Liver (tissue), 9 donors: ENCODE results near the gene TULP3. TPM values are rescaled to one million over a fixed set of nuclear protein-coding genes. Genes with fewer than 3 reads are reported as not detected.

Source experiments
- DNase-seq: peaks from one replicate; pipeline ENCODE4 v3.0.0-alpha.2; 2017; ENCODE audit warnings: low spot score
- H3K27ac ChIP-seq, 2 donors: one replicate each; pipeline ENCODE4 v1.7.0; 2013; ENCODE audit warnings: inconsistent platforms in 2 of 2, low read length in 2 of 2, control low read depth in 1 of 2, low read depth in 1 of 2, mild to moderate bottlenecking in 1 of 2
- H3K27me3 ChIP-seq, 4 donors: one replicate each; pipeline versions ENCODE4 v1.6.1 to v1.7.0; 2013; ENCODE audit warnings: low read length in 3 of 4, inconsistent platforms in 1 of 4, mild to moderate bottlenecking in 1 of 4, moderate library complexity in 1 of 4; ENCODE audit not compliant: control insufficient read depth in 4 of 4, insufficient read depth in 4 of 4
- H3K36me3 ChIP-seq, 4 donors: one replicate each; pipeline versions ENCODE4 v1.6.1 to v1.7.0; 2013; ENCODE audit warnings: low read length in 3 of 4, mild to moderate bottlenecking in 3 of 4, low read depth in 1 of 4, moderate library complexity in 1 of 4; ENCODE audit not compliant: control insufficient read depth in 4 of 4, insufficient read depth in 3 of 4
- H3K4me1 ChIP-seq, 4 donors: one replicate each; pipeline versions ENCODE4 v1.6.1 to v1.7.0; 2013; ENCODE audit warnings: low read length in 3 of 4, mild to moderate bottlenecking in 3 of 4, moderate library complexity in 1 of 4; ENCODE audit not compliant: control insufficient read depth in 4 of 4, insufficient read depth in 4 of 4
- H3K4me3 ChIP-seq, 3 donors: one replicate each; pipeline versions ENCODE4 v1.6.1 to v1.7.0; 2013; ENCODE audit warnings: low read length in 3 of 3, control low read depth in 1 of 3, low read depth in 1 of 3, mild to moderate bottlenecking in 1 of 3
- H3K9ac ChIP-seq, 2 donors: one replicate each; pipeline ENCODE4 v1.7.0; 2013; ENCODE audit warnings: low read length in 2 of 2, mild to moderate bottlenecking in 2 of 2, moderate library complexity in 2 of 2, control low read depth in 1 of 2, low read depth in 1 of 2
- H3K9me3 ChIP-seq, 4 donors: one replicate each; pipeline versions ENCODE4 v1.6.1 to v1.7.0; 2013; ENCODE audit warnings: low read length in 3 of 4; ENCODE audit not compliant: control insufficient read depth in 4 of 4
- ATF3 ChIP-seq: IDR thresholded peaks from 2 replicates; pipeline ENCODE4 v1.6.1; 2016; ENCODE audit warnings: antibody characterized with exemption
- EGR1 ChIP-seq, 2 donors: IDR thresholded peaks; 2 replicates each; pipeline ENCODE4 v1.6.1; 2016 to 2018; ENCODE audit warnings: antibody characterized with exemption in 2 of 2, low read depth in 2 of 2
- FOXA1 ChIP-seq: IDR thresholded peaks from 2 replicates; pipeline ENCODE4 v1.6.1; 2016; ENCODE audit warnings: antibody characterized with exemption
- FOXA2 ChIP-seq: IDR thresholded peaks from 2 replicates; pipeline ENCODE4 v1.6.1; 2016; ENCODE audit warnings: antibody characterized with exemption
- GABPA ChIP-seq, 2 donors: IDR thresholded peaks in 1 of 2; conservative IDR thresholded peaks in 1 of 2; 2 replicates each; pipeline ENCODE4 v1.6.1; 2016; ENCODE audit warnings: antibody characterized with exemption in 2 of 2, mild to moderate bottlenecking in 1 of 2, moderate library complexity in 1 of 2
- HNF4G ChIP-seq: IDR thresholded peaks from 2 replicates; pipeline ENCODE4 v1.6.1; 2016; ENCODE audit warnings: antibody characterized with exemption
- JUND ChIP-seq, 2 donors: IDR thresholded peaks; 2 replicates each; pipeline ENCODE4 v1.6.1; 2016; ENCODE audit warnings: antibody characterized with exemption in 2 of 2
- RAD21 ChIP-seq, 2 donors: IDR thresholded peaks; 2 replicates each; pipeline ENCODE4 v1.6.1; 2016; ENCODE audit warnings: antibody characterized with exemption in 2 of 2, mild to moderate bottlenecking in 2 of 2
- REST ChIP-seq: IDR thresholded peaks from 2 replicates; pipeline ENCODE4 v1.6.1; 2016; ENCODE audit warnings: antibody characterized with exemption, mild to moderate bottlenecking
- RXRA ChIP-seq, 2 donors: IDR thresholded peaks; 2 replicates each; pipeline ENCODE4 v1.6.1; 2017 to 2018; ENCODE audit warnings: antibody characterized with exemption in 2 of 2, mild to moderate bottlenecking in 1 of 2
- TAF1 ChIP-seq: conservative IDR thresholded peaks from 2 replicates; pipeline ENCODE4 v1.6.1; 2016; ENCODE audit warnings: antibody characterized with exemption, mild to moderate bottlenecking
- ZBTB33 ChIP-seq: IDR thresholded peaks from 2 replicates; pipeline ENCODE4 v1.6.1; 2016; ENCODE audit warnings: antibody characterized with exemption
- WGBS: extraction: QIAGEN DNeasy Blood & Tissue Kit; methylation state at CpG from one replicate; pipeline ENCODE4 v1.1.7; 2013; 5-methylcytosine and 5-hydroxymethylcytosine counted together
- polyA plus RNA-seq, 2 donors: library from polyadenylated mRNA; stranded (reverse) in 1 of 2; unstranded in 1 of 2; fragments of 200-250 nt in 1 of 2; fragments of >200 nt in 1 of 2; fragmentation: Nextera tagmentation in 1 of 2; extraction: Ambion mirVana in 1 of 2; gene quantifications; one replicate each; pipeline versions ENCODE4 v1.2.1 to v1.2.3, GENCODE V29; 2013 to 2015
- total RNA-seq, 2 donors: library from RNA; depleted of rRNA; stranded (reverse); fragments of >200 nt; gene quantifications; one replicate each; pipeline ENCODE4 v1.2.3, GENCODE V29; 2014
- donor health status: healthy.
- donor health status: healthy.
- donor health status: healthy.
- donor health status: healthy.
- donor health status: healthy.

Gene TULP3
- total and polyA plus RNA-seq, 4 donors = 3.2 to 4.8 (median 3.7) TPM

GRCh38 chr12:2923057-2923456, 32.4 kb downstream of the TULP3 start:
- peaks cover 0 to 5% (median 2%) of the 10 kb centered on the region in 4 donors for H3K4me1 ChIP-seq
- no peaks in the 10 kb centered on the region for H3K27me3 ChIP-seq
- H3K27ac ChIP-seq = no peak overlapping the region
- H3K4me3 ChIP-seq = no peak overlapping the region
- over 99% methylated on average over 9 of the region's 9 CpGs for WGBS
- TF ChIP-seq RXRA (IDR thresholded peaks at IDR 0.05) = no peak
- no peak for TF ChIP-seq JUND (IDR thresholded peaks at IDR 0.05)
- TF ChIP-seq FOXA2 = no peak
- no peak for TF ChIP-seq FOXA1
- no peak for TF ChIP-seq GABPA (IDR thresholded peaks at IDR 0.05 in 1 of 2, conservative IDR thresholded peaks at IDR 0.05 in 1 of 2)
- no peak for TF ChIP-seq HNF4G
- TF ChIP-seq ATF3 = no peak
- no peak for DNase-seq
- H3K36me3 ChIP-seq = peaks cover 0 to 13% (median 4%) of the 10 kb centered on the region in 4 donors
- no peak overlapping the region for H3K9ac ChIP-seq
- no peaks in the 10 kb centered on the region for H3K9me3 ChIP-seq

GRCh38 chr12:2924019-2924418, 33.3 kb downstream of the TULP3 start:
- no peak overlapping the region for H3K9ac ChIP-seq
- TF ChIP-seq REST (no peak), TAF1 (no peak), RAD21 (IDR thresholded peaks at IDR 0.05) (no peak), GABPA (IDR thresholded peaks at IDR 0.05 in 1 of 2, conservative IDR thresholded peaks at IDR 0.05 in 1 of 2) (no peak), ZBTB33 (no peak), EGR1 (IDR thresholded peaks at IDR 0.05; ENCODE audit: low read depth in 2 of 2) (no peak), RXRA (IDR thresholded peaks at IDR 0.05) (no peak), JUND (IDR thresholded peaks at IDR 0.05) (no peak)
- no peaks in the 10 kb centered on the region for H3K9me3 ChIP-seq
- no peak overlapping the region for H3K4me3 ChIP-seq
- DNase-seq = no peak
- no peaks in the 10 kb centered on the region for H3K27me3 ChIP-seq
- WGBS = 91% methylated on average over 3 of the region's 3 CpGs
- peaks cover 0 to 5% (median 2%) of the 10 kb centered on the region in 4 donors for H3K4me1 ChIP-seq
- no peak overlapping the region for H3K27ac ChIP-seq
- peaks cover 0 to 13% (median 4%) of the 10 kb centered on the region in 4 donors for H3K36me3 ChIP-seq
